Prostate gland (tissue), 2 donors: ENCODE data around the gene SINHCAF. TPM values are rescaled to one million over a fixed set of nuclear protein-coding genes. Genes with fewer than 3 reads are reported as not detected.
"Not testable (repeated sequence)": the region's sequence is repeated elsewhere in the genome, so short reads cannot be mapped to it uniquely, and the experiment has no call there.

Experiments
- DNase-seq: peaks from one replicate; pipeline ENCODE4 v3.0.0-alpha.2; 2019; ENCODE audit warnings: low spot score
- H3K27ac ChIP-seq, 2 donors: fragments of 200-600 bp; sonication (generic); 2 replicates each; pipeline ENCODE4 v1.5.1; 2017 to 2019
- H3K27me3 ChIP-seq: fragments of 200-600 bp; sonication (generic); replicated peaks from 2 replicates; pipeline ENCODE4 v1.5.1; 2019; ENCODE audit not compliant: insufficient read depth
- H3K36me3 ChIP-seq, 2 donors: fragments of 200-600 bp; sonication (generic); 1 replicate in 1 of 2; 2 replicates in 1 of 2; pipeline versions ENCODE4 v1.5.1 to v1.8.1; 2017 to 2019
- H3K4me1 ChIP-seq: fragments of 200-600 bp; sonication (generic); replicated peaks from 2 replicates; pipeline ENCODE4 v1.5.1; 2019
- H3K4me3 ChIP-seq, 2 donors: fragments of 200-600 bp; sonication (generic); 2 replicates each; pipeline ENCODE4 v1.5.1; 2017 to 2019
- H3K9me3 ChIP-seq: fragments of 200-600 bp; sonication (generic); 2 replicates; pipeline ENCODE4 v1.5.1; 2017
- CTCF ChIP-seq, 4 experiments: fragments of 200-600 bp in 2 of 4; fragments of 450-650 bp in 2 of 4; sonication (generic) in 2 of 4; IDR thresholded peaks; 1 replicate in 3 of 4; 2 replicates in 1 of 4; pipeline ENCODE4 v1.5.1; 2016 to 2019; ENCODE audit warnings: antibody characterized with exemption in 4 of 4, mild to moderate bottlenecking in 2 of 4, moderate library complexity in 2 of 4
- POLR2A ChIP-seq: fragments of 450-650 bp; IDR thresholded peaks from one replicate; pipeline ENCODE4 v1.6.1; 2016; ENCODE audit warnings: antibody characterized with exemption, mild to moderate bottlenecking
- POLR2AphosphoS5 ChIP-seq: sonication (generic); formaldehyde crosslinking; IDR thresholded peaks from one replicate; pipeline ENCODE4 v1.6.1; 2017; ENCODE audit warnings: antibody characterized with exemption
- WGBS: methylation state at CpG from one replicate; pipeline ENCODE4 v1.1.5; 2018; 5-methylcytosine and 5-hydroxymethylcytosine counted together
- intact Hi-C: fragments of 100-400 bp; cut with DNase I; formaldehyde crosslinking; loops from one replicate; pipeline ENCODE4 v1.14.2; 2022
- total RNA-seq, 2 donors: library from RNA; depleted of rRNA; stranded (reverse); fragments of >200 nt; gene quantifications; one replicate each; pipeline ENCODE4 v1.1.0, GENCODE V29; 2016

Gene SINHCAF
- total RNA-seq = 10 to 100 TPM; 69.1 to 74.1 TPM

GRCh38 chr12:31325877-31326631, at the start of gene SINHCAF:
SINHCAF (minus strand) TSS chr12:31326150; CDS start chr12:31298204, 27,946 bp downstream.
- no peaks in the 10 kb centered on the region for H3K27me3 ChIP-seq
- peak within 1 kb of the TSS; percentile 67 to 72 for H3K4me3 ChIP-seq
- intact Hi-C loops = no loop called here
- H3K4me1 ChIP-seq = no peaks in the 10 kb centered on the region
- no peaks in the 10 kb centered on the region for H3K36me3 ChIP-seq
- peak; percentile 100 for DNase-seq
- H3K9me3 ChIP-seq = no peaks in the 10 kb centered on the region
- peak; percentile 97 for TF ChIP-seq POLR2A
- TF ChIP-seq CTCF (IDR thresholded peaks at IDR 0.05) = no peak
- peak; percentile 99 for TF ChIP-seq POLR2AphosphoS5
- under 1% methylated on average over 55 of the region's 55 CpGs for WGBS
- peak within 1 kb of the TSS; percentile 92 to 93 for H3K27ac ChIP-seq

- H3K27me3 ChIP-seq, H3K36me3 ChIP-seq, H3K9me3 ChIP-seq, H3K4me1 ChIP-seq, intact Hi-C loops, DNase-seq, H3K27ac ChIP-seq, H3K4me3 ChIP-seq: not testable (repeated sequence)
- 87% methylated on average over 6 of the region's 6 CpGs for WGBS
Measured at GRCh38 chr12:31375422-31375821, 49.5 kb upstream of the SINHCAF start.

GRCh38 chr12:31371256-31371620, 45.3 kb upstream of the SINHCAF start:
- H3K27ac ChIP-seq = no peak overlapping the region
- H3K9me3 ChIP-seq = no peaks in the 10 kb centered on the region
- DNase-seq = no peak
- no peaks in the 10 kb centered on the region for H3K27me3 ChIP-seq
- TF ChIP-seq POLR2AphosphoS5 = no peak
- TF ChIP-seq CTCF (IDR thresholded peaks at IDR 0.05) = no peak
- no peak for TF ChIP-seq POLR2A
- H3K36me3 ChIP-seq = no peaks in the 10 kb centered on the region
- WGBS = 90% methylated on average over 2 of the region's 2 CpGs
- intact Hi-C loops = no loop called here
- H3K4me3 ChIP-seq = no peak overlapping the region
- H3K4me1 ChIP-seq = no peaks in the 10 kb centered on the region

- no peaks in the 10 kb centered on the region for H3K9me3 ChIP-seq
- DNase-seq = no peak
- WGBS = 68% methylated on average over 10 of the region's 10 CpGs
- no peak overlapping the region for H3K4me3 ChIP-seq
- no peaks in the 10 kb centered on the region for H3K36me3 ChIP-seq
- no peaks in the 10 kb centered on the region for H3K27me3 ChIP-seq
- no peaks in the 10 kb centered on the region for H3K4me1 ChIP-seq
- TF ChIP-seq POLR2A = no peak
- peak overlapping the region; percentile 58 to 62 for H3K27ac ChIP-seq
- intact Hi-C loops = no loop called here
Measured at GRCh38 chr12:31370531-31371255, 44.7 kb upstream of the SINHCAF start.

- Histone ChIP-seq H3K9me3 (no peaks in the 10 kb centered on the region), H3K27me3 (no peaks in the 10 kb centered on the region), H3K36me3 (no peaks in the 10 kb centered on the region), H3K4me3 (peak overlapping the region in 1 of 2 donors; percentile 7), H3K27ac (peak overlapping the region; percentile 58 to 62), H3K4me1 (no peaks in the 10 kb centered on the region)
- TF ChIP-seq POLR2AphosphoS5 = peak; percentile 41
- no peak for TF ChIP-seq CTCF (IDR thresholded peaks at IDR 0.05)
- intact Hi-C loops = no loop called here
- WGBS = 37% methylated on average over 21 of the region's 21 CpGs
- peak; percentile 52 for DNase-seq
Measured at GRCh38 chr12:31369712-31370521, 44.0 kb upstream of the SINHCAF start.
